Measurements from ENCODE around the gene RMI2.
"Not testable (repeated sequence)": the region's sequence is repeated elsewhere in the genome, so short reads cannot be mapped to it uniquely, and the experiment has no call there.

The RMI2 gene

DNA sequence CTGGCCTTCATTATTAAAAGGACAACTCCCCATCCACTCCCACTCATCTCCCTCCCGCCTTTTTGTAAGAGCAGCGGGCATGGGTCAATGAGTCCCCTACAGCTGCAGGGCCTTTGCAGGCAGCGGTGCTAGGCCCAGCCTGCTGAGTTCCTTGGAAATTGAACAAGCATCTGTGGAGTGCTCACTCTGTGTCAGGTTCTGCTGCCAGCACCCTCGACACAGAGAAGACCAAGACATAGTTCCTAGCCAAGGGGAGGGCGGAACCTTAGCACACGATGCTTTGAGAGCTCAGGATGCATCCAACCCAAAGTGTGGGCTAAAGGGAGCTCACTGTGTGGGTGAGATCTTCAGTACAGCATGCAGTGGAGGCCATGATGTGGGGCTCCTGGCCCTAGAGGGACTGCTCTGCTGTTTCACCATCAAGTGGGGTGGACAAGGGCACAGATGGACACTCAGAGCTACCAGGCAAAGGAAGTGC, 27.6 kb downstream of the RMI2 start:
- TF ChIP-seq, protein P1, sequence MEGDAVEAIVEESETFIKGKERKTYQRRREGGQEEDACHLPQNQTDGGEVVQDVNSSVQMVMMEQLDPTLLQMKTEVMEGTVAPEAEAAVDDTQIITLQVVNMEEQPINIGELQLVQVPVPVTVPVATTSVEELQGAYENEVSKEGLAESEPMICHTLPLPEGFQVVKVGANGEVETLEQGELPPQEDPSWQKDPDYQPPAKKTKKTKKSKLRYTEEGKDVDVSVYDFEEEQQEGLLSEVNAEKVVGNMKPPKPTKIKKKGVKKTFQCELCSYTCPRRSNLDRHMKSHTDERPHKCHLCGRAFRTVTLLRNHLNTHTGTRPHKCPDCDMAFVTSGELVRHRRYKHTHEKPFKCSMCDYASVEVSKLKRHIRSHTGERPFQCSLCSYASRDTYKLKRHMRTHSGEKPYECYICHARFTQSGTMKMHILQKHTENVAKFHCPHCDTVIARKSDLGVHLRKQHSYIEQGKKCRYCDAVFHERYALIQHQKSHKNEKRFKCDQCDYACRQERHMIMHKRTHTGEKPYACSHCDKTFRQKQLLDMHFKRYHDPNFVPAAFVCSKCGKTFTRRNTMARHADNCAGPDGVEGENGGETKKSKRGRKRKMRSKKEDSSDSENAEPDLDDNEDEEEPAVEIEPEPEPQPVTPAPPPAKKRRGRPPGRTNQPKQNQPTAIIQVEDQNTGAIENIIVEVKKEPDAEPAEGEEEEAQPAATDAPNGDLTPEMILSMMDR (IDR thresholded peaks at IDR 0.05; ENCODE audit: borderline replicate concordance, insufficient read depth, low read depth, low read length) = no peak
- H3K4me3 ChIP-seq (ENCODE audit: low read depth, low read length) = no peak overlapping the region

DNA sequence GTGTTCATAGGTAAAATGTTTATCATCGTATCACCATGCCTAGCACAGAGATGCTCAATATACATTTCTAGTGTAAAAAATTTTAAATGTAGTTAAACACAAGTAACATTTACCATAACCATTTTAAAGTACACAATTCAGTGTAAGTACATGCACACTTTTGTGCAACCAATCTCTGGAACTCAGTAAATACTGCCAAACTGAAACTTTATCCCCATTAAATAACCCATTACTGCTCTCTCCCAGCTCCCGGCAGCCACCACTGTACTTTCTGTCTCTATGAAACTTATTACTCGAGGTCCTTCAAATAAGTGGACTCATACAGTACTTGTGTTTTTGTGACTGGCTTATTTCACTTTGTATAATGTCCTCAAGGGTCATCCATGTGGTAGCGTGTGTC, 29.0 kb downstream of the RMI2 start:
- TF ChIP-seq, protein P1 (IDR thresholded peaks at IDR 0.05; ENCODE audit: borderline replicate concordance, insufficient read depth, low read depth, low read length) = no peak
- no peak overlapping the region for H3K4me3 ChIP-seq (ENCODE audit: low read depth, low read length)

DNA sequence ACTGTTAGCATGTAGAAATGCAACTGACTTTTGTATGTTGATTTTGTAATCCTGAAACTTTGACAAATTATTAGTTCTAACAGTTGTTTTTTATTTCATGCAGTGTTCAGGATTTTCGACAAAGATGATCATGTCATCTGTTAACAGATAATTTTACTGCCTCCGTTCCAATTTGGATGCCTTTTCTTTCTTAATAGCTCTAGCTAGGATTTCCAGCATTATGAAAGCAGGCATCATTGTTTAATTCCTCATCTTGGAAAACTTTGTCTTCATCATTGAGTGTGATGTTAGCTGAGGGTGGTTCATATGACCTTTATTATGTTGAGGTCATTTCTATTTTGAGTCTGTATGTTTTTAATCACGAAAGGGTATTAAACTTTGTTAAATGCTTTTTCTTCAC, 31.9 kb downstream of the RMI2 start:
- TF ChIP-seq, protein P1 (IDR thresholded peaks at IDR 0.05; ENCODE audit: borderline replicate concordance, insufficient read depth, low read depth, low read length) = no peak
- no peak overlapping the region for H3K4me3 ChIP-seq (ENCODE audit: low read depth, low read length)

DNA sequence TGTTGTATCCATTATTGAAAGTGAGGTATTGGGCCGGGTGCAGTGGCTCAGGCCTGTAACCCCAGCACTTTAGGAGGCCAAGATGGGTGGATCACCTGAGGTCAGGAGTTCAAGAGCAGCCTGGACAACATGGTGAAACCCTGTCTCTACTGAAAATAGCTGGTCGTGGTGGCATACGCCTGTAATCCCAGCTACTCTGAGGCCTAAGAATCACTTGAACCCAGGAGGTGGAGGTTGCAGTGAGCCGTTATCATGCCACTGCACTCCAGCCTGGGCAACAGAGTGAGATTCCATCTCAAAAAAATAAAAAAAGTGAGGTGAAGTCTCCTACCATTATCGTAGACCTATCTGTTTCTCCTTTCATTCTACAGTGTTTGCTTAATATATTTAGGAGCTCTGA, 33.7 kb downstream of the RMI2 start:
- not testable (repeated sequence) for H3K4me3 ChIP-seq (ENCODE audit: low read depth, low read length)

DNA sequence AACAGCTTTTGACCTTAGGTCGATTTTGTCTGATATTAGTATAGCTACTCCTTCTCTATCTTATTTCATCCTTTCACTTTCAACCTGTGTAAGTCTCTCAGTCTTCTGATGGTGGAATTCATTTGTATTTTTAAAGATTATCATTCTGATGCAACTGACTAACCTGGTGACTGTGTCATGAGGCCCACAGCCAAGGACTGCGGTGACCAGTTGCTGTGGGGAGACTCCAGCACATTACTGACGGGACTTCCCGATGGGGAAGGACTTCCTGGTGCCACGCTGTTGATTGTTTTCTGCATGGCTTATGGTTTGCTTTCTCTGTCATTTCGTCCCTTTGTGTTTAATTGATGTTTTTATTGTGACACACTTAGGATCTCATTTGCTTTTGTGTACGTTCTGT, 34.2 kb downstream of the RMI2 start:
- H3K4me3 ChIP-seq (ENCODE audit: low read depth, low read length) = no peak overlapping the region
- TF ChIP-seq, protein P1 (IDR thresholded peaks at IDR 0.05; ENCODE audit: borderline replicate concordance, insufficient read depth, low read depth, low read length) = no peak

DNA sequence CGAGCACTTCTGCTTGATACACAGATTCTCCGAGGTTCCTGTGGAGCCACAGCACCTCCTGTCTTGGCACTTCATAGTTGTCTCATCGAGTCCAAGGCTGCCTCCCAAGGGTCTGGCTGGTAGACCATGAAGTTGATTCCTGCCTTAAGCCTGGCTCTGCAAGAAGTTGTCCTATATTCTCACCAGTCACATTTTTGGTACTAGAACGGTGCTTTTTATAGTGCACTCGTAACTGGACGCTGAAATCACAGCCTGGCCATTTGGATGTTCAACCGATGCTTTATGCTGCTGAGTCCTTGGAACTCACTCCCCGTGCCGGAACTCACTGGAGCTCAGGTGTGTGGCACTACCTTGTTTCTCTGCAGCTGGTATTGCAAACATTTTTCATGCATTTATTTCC, 35.6 kb downstream of the RMI2 start:
- TF ChIP-seq, protein P1 (IDR thresholded peaks at IDR 0.05; ENCODE audit: borderline replicate concordance, insufficient read depth, low read depth, low read length) = no peak
- H3K4me3 ChIP-seq (ENCODE audit: low read depth, low read length) = no peak overlapping the region

DNA sequence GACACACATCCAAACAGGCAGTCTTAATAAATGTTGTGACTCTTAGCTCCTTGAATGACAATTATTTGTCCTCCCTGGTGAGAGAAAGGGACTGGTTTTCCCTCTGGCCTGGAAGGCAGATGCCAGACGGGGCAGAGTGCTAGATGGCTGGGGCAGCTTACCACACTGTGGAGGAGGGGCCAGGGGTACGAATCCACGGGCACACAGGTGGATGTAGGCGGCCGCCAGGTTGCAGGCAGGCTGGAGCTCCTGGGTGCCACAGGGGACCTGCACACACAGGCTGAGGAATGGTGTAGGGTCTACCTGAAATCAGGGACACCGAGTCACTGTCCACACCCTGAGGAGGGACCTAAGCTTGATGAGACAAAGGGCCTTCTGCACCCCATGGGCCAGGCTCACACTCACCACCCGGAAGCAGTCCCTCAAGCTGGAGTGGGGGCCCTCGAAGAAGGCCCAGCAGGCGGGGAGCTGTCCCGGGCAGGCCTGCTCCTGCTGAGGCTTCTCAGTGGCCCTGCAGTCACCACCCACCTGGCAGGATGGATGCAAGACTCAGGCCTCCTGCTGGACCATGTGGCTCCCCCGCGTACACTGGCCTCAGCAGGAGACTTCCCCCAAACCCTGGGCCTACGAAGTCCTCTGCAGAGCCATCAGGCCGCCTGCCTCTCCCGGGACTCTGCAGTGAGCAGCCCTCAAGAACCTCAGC, 38.4 kb downstream of the RMI2 start:
- TF ChIP-seq, protein P1 (IDR thresholded peaks at IDR 0.05; ENCODE audit: borderline replicate concordance, insufficient read depth, low read depth, low read length) = no peak
- no peak overlapping the region for H3K4me3 ChIP-seq (ENCODE audit: low read depth, low read length)

All from GM12875 (cell line).